ENCODE results near the gene SLC10A7. TPM values are rescaled to one million over a fixed set of nuclear protein-coding genes. Genes with fewer than 3 reads are reported as not detected.

SLC10A7 gene
- total RNA-seq, 1 experiment from 2014 or later, result 15.9 TPM

DNA sequence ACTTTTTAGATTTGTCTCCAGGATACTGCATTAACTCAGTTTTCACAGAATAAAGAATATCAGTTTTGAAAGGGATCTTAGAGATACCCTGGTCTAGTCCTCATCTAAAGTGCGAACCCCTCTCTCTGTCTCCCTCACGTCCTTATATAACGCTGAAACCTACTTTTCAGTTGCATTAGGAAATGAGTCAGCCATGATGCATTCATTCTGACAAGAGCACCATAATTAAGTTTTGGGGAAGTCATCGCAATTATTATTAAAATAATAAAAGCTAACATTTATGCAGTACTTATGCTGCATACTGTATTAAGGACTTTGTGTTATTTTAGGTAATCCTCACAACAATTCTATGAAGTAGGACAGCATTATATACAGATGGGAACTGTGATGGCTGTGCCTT is 191.3 kb downstream of the SLC10A7 start:
- intact Hi-C loops (cut with micrococcal nuclease; ENCODE audit: unreplicated experiment), result no loop called here
- TF ChIP-seq, protein P1, sequence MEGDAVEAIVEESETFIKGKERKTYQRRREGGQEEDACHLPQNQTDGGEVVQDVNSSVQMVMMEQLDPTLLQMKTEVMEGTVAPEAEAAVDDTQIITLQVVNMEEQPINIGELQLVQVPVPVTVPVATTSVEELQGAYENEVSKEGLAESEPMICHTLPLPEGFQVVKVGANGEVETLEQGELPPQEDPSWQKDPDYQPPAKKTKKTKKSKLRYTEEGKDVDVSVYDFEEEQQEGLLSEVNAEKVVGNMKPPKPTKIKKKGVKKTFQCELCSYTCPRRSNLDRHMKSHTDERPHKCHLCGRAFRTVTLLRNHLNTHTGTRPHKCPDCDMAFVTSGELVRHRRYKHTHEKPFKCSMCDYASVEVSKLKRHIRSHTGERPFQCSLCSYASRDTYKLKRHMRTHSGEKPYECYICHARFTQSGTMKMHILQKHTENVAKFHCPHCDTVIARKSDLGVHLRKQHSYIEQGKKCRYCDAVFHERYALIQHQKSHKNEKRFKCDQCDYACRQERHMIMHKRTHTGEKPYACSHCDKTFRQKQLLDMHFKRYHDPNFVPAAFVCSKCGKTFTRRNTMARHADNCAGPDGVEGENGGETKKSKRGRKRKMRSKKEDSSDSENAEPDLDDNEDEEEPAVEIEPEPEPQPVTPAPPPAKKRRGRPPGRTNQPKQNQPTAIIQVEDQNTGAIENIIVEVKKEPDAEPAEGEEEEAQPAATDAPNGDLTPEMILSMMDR (IDR thresholded peaks at IDR 0.05; ENCODE audit: unreplicated experiment), result no peak
- Mint-ChIP-seq H3K36me3 (ENCODE audit: insufficient read depth, unreplicated experiment) (no peaks in the 10 kb centered on the region), H3K27ac (ENCODE audit: unreplicated experiment) (no peak overlapping the region), H3K4me3 (ENCODE audit: low read depth, unreplicated experiment) (no peak overlapping the region), H3K4me1 (ENCODE audit: low read depth, unreplicated experiment) (peaks cover 8% of the 10 kb centered on the region), H3K27me3 (ENCODE audit: unreplicated experiment) (no peaks in the 10 kb centered on the region), H3K9me3 (ENCODE audit: low read depth, unreplicated experiment) (no peaks in the 10 kb centered on the region)
- CTCF ChIA-PET, result no interaction called here
- BruUV-seq (replicated peaks), result no TSS peak
- DNase-seq, result no peak

DNA sequence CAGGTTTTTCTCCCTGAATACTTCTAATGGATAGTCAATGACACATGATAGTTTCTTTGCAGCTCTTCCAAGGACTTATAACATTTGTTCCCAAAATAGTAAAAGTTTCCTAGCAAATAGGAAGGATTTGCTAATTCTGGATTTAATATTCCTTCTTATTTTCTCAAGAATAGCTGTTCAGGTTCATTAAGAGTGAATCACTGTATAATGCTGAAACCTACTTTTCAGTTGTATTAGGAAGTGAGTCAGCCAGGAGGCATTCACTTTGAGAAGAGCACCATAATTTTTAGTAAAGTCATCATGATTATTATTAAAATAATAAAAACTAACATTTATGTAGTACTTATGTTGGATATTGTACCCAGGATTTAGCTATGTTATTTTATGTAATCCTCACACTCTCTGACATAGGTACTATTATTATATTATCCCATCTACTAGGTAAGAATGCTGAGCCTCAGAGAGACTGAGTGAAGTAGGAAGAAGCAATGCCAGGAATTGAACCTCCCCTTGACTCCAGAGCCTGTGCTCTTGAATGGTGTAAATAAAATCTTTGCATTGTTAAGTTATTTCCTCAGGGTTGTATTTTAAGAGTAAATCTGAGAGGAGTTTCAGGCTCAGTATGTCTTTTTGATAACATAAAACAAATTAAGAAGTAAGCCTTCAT is 192.6 kb downstream of the SLC10A7 start:
- Mint-ChIP-seq H3K36me3 (ENCODE audit: insufficient read depth, unreplicated experiment) (no peaks in the 10 kb centered on the region), H3K4me3 (ENCODE audit: low read depth, unreplicated experiment) (no peak overlapping the region), H3K27me3 (ENCODE audit: unreplicated experiment) (no peaks in the 10 kb centered on the region), H3K27ac (ENCODE audit: unreplicated experiment) (no peak overlapping the region), H3K9me3 (ENCODE audit: low read depth, unreplicated experiment) (no peaks in the 10 kb centered on the region), H3K4me1 (ENCODE audit: low read depth, unreplicated experiment) (peaks cover 8% of the 10 kb centered on the region)
- TF ChIP-seq, protein P1 (IDR thresholded peaks at IDR 0.05; ENCODE audit: unreplicated experiment), result no peak
- no TSS peak for BruUV-seq (replicated peaks)
- CTCF ChIA-PET, result no interaction called here
- no peak for DNase-seq
- intact Hi-C loops (cut with micrococcal nuclease; ENCODE audit: unreplicated experiment), result no loop called here

DNA sequence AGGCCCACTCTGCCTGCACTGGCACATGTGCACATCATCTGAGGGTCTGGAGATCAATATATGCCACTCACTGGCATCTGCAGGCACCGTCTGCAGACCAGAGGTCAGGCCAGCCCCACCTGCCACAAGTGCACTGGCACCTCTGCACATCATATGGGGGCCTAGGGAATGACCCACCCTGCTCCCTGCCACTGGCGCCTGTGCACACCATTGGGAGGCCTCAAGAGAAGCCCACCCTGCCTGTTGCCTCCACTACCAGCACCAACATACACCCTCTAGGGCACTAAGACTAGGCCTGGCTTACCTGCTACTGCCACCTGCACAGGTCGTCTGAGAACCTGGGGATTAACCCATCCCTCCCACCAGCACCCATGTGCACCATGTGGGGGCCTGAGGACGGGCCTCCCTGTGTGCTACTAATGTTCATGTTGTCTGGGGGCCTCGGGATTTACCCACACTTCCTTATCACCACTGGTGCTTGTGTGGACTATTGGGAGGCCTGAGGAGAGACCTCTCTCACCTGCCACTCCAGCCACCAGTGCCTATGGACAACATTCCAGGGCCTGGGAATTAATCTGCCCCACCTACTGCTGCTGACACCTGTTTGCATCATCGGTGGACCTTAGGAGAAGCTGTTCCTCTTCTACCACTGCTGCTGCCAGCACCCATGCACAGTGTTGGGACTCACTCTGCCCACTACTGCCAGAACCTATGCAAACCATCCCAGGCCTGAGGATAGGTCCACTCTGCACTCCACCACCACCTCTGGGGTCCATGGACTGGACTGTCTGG is 193.7 kb downstream of the SLC10A7 start:
- Mint-ChIP-seq H3K9me3 (ENCODE audit: low read depth, unreplicated experiment) (no peaks in the 10 kb centered on the region), H3K4me3 (ENCODE audit: low read depth, unreplicated experiment) (no peak overlapping the region), H3K36me3 (ENCODE audit: insufficient read depth, unreplicated experiment) (no peaks in the 10 kb centered on the region), H3K4me1 (ENCODE audit: low read depth, unreplicated experiment) (peaks cover 8% of the 10 kb centered on the region), H3K27me3 (ENCODE audit: unreplicated experiment) (no peaks in the 10 kb centered on the region), H3K27ac (ENCODE audit: unreplicated experiment) (no peak overlapping the region)
- CTCF ChIA-PET, result no interaction called here
- no TSS peak for BruUV-seq (replicated peaks)
- DNase-seq, result no peak
- TF ChIP-seq, protein P1 (IDR thresholded peaks at IDR 0.05; ENCODE audit: unreplicated experiment), result no peak
- intact Hi-C loops (cut with micrococcal nuclease; ENCODE audit: unreplicated experiment), result no loop called here

DNA sequence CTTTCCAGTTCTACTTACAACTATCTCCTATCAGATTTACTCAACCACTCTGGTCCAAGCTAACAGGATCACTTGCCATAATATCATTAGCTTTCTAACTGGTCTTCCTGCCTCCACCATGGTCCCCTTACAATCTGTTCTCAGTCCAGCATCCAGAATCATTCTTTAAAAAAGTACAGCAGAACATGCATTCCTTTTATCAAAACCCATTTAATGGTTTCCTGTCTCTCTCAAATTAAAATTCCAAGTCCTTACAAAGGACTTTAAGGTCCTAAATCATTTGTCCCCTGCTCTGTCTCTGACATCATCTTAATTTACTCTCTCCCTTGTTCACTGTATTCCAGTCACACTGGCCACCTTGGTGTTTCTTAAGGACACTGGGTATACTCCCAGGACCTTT is 202.8 kb downstream of the SLC10A7 start:
- H3K4me1 Mint-ChIP-seq (ENCODE audit: low read depth, unreplicated experiment), result no peaks in the 10 kb centered on the region

More for the DNA sequence above, 202.8 kb downstream of the SLC10A7 start:
- Mint-ChIP-seq H3K4me3 (ENCODE audit: low read depth, unreplicated experiment) (no peak overlapping the region), H3K9me3 (ENCODE audit: low read depth, unreplicated experiment) (no peaks in the 10 kb centered on the region), H3K27me3 (ENCODE audit: unreplicated experiment) (no peaks in the 10 kb centered on the region), H3K27ac (ENCODE audit: unreplicated experiment) (no peak overlapping the region), H3K36me3 (ENCODE audit: insufficient read depth, unreplicated experiment) (no peaks in the 10 kb centered on the region)
- intact Hi-C loops (cut with micrococcal nuclease; ENCODE audit: unreplicated experiment), result no loop called here
- CTCF ChIA-PET, result no interaction called here
- BruUV-seq (replicated peaks), result no TSS peak
- no peak for DNase-seq
- TF ChIP-seq, protein P1 (IDR thresholded peaks at IDR 0.05; ENCODE audit: unreplicated experiment), result no peak
